ENCODE measurements around the gene IGFALS. TPM values are rescaled to one million over a fixed set of nuclear protein-coding genes. Genes with fewer than 3 reads are reported as not detected.
A peak's percentile ranks its signal among the peaks of the same experiment; 100 is the strongest.

IGFALS gene
- total RNA-seq, 2 donors from 2014 or later = 0.82 to 1.9 TPM

DNA sequence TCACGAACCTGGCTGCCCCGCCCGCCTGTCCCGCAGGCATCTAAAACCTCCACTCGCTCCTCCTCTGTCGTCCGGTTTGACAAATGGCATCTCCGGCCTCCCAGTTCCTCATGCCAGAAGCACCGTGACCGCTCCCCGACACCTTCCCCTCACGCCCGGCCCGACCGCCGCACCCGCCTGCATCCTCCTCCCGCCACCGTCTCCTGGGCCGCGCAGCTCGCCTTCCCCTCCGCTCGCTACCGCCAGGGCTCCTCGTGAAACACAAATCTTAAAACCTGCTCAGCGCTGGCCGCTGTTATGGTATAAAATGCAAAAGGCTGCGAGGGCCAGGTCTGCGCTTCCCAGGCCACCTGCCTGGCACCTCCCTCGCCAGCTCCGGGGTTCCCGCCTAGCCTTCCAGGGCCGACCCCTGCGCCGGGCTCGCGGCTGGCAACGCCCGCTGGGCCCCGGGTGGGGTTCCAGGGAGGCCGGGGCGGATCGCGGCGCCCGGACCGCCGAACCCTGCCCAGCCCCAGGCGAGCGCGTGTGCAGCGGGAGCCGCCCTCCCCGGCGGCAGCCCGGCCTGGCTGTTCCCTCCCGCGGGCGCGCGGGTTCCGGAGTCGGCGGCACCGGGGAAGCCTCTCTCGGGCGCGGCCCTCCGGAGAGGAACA lies 11.6 kb downstream of the IGFALS start:
- H3K27me3 ChIP-seq (replicated peaks; ENCODE audit: insufficient read depth) = no peaks in the 10 kb centered on the region
- H3K4me3 ChIP-seq = peak overlapping the region; percentile 86 to 98
- intact Hi-C loops (cut with DNase I) = no loop called here
- TF ChIP-seq POLR2A (IDR thresholded peaks at IDR 0.05) = no peak
- TF ChIP-seq POLR2AphosphoS5 (IDR thresholded peaks at IDR 0.05) = no peak
- TF ChIP-seq, protein P1, sequence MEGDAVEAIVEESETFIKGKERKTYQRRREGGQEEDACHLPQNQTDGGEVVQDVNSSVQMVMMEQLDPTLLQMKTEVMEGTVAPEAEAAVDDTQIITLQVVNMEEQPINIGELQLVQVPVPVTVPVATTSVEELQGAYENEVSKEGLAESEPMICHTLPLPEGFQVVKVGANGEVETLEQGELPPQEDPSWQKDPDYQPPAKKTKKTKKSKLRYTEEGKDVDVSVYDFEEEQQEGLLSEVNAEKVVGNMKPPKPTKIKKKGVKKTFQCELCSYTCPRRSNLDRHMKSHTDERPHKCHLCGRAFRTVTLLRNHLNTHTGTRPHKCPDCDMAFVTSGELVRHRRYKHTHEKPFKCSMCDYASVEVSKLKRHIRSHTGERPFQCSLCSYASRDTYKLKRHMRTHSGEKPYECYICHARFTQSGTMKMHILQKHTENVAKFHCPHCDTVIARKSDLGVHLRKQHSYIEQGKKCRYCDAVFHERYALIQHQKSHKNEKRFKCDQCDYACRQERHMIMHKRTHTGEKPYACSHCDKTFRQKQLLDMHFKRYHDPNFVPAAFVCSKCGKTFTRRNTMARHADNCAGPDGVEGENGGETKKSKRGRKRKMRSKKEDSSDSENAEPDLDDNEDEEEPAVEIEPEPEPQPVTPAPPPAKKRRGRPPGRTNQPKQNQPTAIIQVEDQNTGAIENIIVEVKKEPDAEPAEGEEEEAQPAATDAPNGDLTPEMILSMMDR (IDR thresholded peaks at IDR 0.05) = peak in 1 of 4 experiments; percentile 7
- no peak for DNase-seq (ENCODE audit: low spot score)
- WGBS = under 1% methylated on average over 51 of the region's 70 CpGs
- H3K4me1 ChIP-seq (replicated peaks) = peaks cover 14% of the 10 kb centered on the region
- no peaks in the 10 kb centered on the region for H3K9me3 ChIP-seq
- H3K27ac ChIP-seq = peak overlapping the region; percentile 72 to 83
- H3K36me3 ChIP-seq = peaks cover 10 to 14% of the 10 kb centered on the region in 2 donors

GRCh38 chr16:1781254-1781653 lies 12.3 kb downstream of the IGFALS start:
- peak overlapping the region; percentile 72 to 83 for H3K27ac ChIP-seq
- peaks cover 14% of the 10 kb centered on the region for H3K4me1 ChIP-seq (replicated peaks)
- peaks cover 12 to 17% of the 10 kb centered on the region in 2 donors for H3K36me3 ChIP-seq
- WGBS = 57% methylated on average over 20 of the region's 20 CpGs
- TF ChIP-seq POLR2A (IDR thresholded peaks at IDR 0.05) (no peak), POLR2AphosphoS5 (IDR thresholded peaks at IDR 0.05) (no peak)
- H3K9me3 ChIP-seq = no peaks in the 10 kb centered on the region
- H3K4me3 ChIP-seq = peak overlapping the region; percentile 86 to 98
- no peaks in the 10 kb centered on the region for H3K27me3 ChIP-seq (replicated peaks; ENCODE audit: insufficient read depth)
- DNase-seq (ENCODE audit: low spot score) = no peak
- intact Hi-C loops (cut with DNase I) = no loop called here

- 67% methylated on average over 6 of the region's 6 CpGs for WGBS
- intact Hi-C loops (cut with DNase I) = no loop called here
- H3K36me3 ChIP-seq = peaks cover 12 to 23% of the 10 kb centered on the region in 2 donors
- no peak overlapping the region for H3K4me3 ChIP-seq
- H3K9me3 ChIP-seq = no peaks in the 10 kb centered on the region
- H3K27ac ChIP-seq = no peak overlapping the region
- DNase-seq (ENCODE audit: low spot score) = no peak
- TF ChIP-seq POLR2A (IDR thresholded peaks at IDR 0.05) (no peak), POLR2AphosphoS5 (IDR thresholded peaks at IDR 0.05) (no peak)
- TF ChIP-seq, protein P1 (IDR thresholded peaks at IDR 0.05) = no peak
- H3K27me3 ChIP-seq (replicated peaks; ENCODE audit: insufficient read depth) = no peaks in the 10 kb centered on the region
- peaks cover 14% of the 10 kb centered on the region for H3K4me1 ChIP-seq (replicated peaks)
Measured at GRCh38 chr16:1780677-1781072, 12.8 kb downstream of the IGFALS start.

GRCh38 chr16:1779741-1780676 lies 13.5 kb downstream of the IGFALS start:
- no peak overlapping the region for H3K27ac ChIP-seq
- 80% methylated on average over 27 of the region's 27 CpGs for WGBS
- intact Hi-C loops (cut with DNase I) = no loop called here

GRCh38 chr16:1779234-1779701 lies 14.2 kb downstream of the IGFALS start:
- Histone ChIP-seq H3K36me3 (peaks cover 12 to 24% of the 10 kb centered on the region in 2 donors), H3K27me3 (replicated peaks; ENCODE audit: insufficient read depth) (no peaks in the 10 kb centered on the region), H3K4me3 (no peak overlapping the region), H3K4me1 (replicated peaks) (peaks cover 16% of the 10 kb centered on the region), H3K27ac (no peak overlapping the region), H3K9me3 (no peaks in the 10 kb centered on the region)
- intact Hi-C loops (cut with DNase I) = no loop called here
- no peak for TF ChIP-seq POLR2A (IDR thresholded peaks at IDR 0.05)
- TF ChIP-seq, protein P1 (IDR thresholded peaks at IDR 0.05) = no peak
- no peak for TF ChIP-seq POLR2AphosphoS5 (IDR thresholded peaks at IDR 0.05)
- no peak for DNase-seq (ENCODE audit: low spot score)
- 79% methylated on average over 8 of the region's 8 CpGs for WGBS

More at GRCh38 chr16:1779741-1780676, 13.5 kb downstream of the IGFALS start:
- Histone ChIP-seq H3K4me3 (no peak overlapping the region), H3K27me3 (replicated peaks; ENCODE audit: insufficient read depth) (no peaks in the 10 kb centered on the region), H3K36me3 (peaks cover 12 to 24% of the 10 kb centered on the region in 2 donors), H3K9me3 (no peaks in the 10 kb centered on the region), H3K4me1 (replicated peaks) (peaks cover 14% of the 10 kb centered on the region)
- TF ChIP-seq POLR2A (IDR thresholded peaks at IDR 0.05) (no peak), POLR2AphosphoS5 (IDR thresholded peaks at IDR 0.05) (no peak)
- TF ChIP-seq, protein P1 (IDR thresholded peaks at IDR 0.05) = no peak
- no peak for DNase-seq (ENCODE audit: low spot score)

All from prostate gland (tissue), 2 donors.